HG02973 (cell line): Measurements from ENCODE around the gene NAP1L4.

Experiments
- ATAC-seq: cut with Tn5 transposase; IDR thresholded peaks from one replicate; pipeline ENCODE4 v1.9.1; 2021; ENCODE audit warnings: moderate library complexity; ENCODE audit not compliant: unreplicated experiment

NAP1L4 gene

DNA sequence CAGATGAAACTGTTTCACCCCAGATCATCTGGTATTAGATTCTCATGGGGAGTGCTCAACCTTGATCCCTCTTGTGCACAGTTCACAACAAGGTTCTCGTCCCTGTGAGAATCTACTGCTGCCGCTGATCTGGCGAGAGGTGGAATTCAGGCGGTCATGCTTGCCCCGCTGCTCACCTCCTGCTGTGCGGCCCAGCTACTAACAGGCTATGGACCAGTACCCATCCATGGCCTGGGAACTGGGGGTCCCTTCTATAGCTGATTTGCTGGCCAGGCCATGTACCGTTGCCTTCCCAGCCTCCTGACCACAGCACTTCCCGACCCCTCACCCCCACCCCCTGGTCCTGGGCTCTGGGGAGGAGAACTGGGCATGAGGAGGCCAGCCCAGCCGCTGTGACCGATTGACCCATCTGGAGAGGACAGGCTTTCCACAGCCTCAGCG, 65.5 kb downstream of the NAP1L4 start:
- ATAC-seq = no peak

DNA sequence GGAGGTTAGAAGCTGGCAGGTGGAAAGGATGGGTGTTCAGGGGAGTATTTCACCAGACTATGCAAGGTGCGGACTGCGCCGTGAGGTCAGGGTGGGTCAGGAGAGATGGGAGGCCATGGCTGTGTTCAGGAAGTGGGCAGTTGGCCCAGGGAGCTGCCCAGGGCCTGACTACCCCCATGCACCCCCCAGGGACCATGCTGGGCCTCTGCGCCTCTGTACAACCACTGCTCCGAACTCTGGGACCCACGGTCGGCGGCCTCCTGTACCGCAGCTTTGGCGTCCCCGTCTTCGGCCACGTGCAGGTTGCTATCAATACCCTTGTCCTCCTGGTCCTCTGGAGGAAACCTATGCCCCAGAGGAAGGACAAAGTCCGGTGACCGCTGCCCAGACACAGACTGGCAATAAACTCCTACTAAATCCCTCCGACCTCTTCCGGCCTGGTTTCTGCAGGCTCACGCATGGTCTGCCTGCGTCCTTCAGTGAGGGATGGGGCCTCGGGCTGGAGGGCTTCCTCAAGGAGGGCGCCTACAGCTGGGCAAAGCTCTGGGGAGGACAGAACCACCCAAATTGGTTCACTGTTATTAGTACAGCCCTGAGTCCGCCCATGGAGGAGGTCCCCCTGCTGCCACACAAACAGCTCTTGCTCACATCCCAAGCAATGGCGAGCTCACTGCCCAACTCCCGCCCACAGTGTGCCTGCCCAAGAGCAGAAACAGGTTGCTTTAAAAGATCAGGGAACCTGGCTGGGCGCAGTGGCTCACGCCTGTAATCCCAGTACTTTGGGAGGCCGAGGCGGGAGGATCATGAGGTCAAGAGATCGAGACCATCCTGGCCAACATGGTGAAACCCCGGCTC, 67.1 kb downstream of the NAP1L4 start:
- ATAC-seq = no peak

DNA sequence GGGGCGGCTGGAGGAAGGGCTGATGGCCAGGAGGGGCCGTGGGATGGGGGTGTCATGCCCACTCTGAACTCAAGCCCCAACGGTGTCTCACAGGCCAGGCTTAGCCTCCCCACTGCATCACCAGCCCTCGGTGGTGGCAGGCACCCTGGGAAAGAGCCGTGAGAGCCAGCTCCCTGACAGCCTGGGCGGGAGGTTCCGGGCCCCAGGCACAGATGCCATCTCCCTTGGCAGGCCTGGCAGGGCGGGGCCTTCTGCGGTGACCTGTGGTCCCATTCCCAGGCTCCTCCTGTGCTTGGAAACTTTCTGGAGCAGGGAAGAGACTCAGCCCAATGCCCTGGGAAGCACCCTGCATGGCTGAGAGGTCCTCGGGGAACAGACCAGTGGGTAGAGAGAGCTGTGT, 67.7 kb downstream of the NAP1L4 start:
- ATAC-seq = no peak

DNA sequence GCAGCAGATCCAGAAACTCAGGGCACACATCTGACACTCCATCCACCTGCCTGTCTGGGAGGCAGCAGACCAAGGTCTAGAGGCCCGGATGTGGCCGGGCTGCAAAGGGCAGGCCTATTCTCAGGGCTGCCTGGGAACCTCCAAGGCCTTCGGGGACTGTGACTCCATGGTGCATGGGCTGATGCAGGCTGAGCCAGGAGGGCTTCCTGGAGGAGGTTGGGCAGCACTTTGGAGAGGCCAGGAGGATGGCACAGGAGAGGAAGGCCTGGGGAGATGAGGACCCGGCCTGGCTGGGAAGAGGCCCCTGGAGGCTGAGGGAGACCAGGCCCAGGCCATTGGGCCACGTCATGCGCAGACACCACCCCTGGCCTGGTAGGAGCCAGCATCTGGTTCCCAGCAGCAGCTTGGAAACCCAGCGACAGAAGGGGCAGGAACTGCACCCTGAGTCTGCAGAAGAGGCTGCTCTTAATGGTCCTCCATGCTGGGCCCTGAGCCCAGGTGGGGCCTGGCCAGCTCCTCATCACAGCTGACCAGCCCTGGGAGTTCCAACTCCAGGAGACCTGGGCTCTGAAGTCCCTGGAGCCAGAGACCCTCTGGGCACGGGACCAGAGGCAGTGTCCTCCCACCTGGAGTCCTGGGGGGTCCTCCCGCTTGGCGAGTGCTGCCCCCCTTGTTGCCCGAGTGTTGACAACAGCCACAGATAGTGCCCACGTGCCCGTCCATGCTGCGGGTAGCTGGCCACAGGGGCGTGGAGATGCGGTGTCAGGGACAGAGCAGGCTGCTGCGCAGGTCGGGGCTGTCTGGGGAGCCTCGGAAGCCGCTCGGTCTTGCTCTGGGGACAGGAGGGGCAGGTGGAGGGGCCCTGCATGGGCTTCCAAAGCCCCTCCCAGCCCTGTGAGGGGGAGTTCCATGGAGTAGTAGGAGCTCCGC, 68.4 kb downstream of the NAP1L4 start:
- no peak for ATAC-seq

DNA sequence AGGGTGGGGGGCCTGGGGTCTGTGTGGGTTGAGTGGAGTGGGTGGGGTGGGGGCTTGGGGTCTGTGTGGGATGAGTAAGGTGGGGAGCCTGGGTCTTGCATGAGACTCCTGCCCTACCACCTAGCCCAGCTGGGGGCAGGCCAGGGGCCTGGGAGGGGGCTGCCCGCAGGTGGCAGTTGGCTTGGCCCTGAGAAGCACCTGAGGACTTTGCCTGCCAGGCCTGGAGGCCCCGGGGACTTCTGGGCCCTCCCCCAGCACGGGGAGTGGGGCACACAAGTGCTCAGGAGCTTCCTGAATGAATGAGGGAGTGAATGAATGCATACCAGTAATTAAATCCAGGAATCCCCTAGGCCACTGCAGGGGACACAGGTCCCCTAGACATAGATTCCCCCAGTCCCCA, 69.5 kb downstream of the NAP1L4 start:
- ATAC-seq = no peak

DNA sequence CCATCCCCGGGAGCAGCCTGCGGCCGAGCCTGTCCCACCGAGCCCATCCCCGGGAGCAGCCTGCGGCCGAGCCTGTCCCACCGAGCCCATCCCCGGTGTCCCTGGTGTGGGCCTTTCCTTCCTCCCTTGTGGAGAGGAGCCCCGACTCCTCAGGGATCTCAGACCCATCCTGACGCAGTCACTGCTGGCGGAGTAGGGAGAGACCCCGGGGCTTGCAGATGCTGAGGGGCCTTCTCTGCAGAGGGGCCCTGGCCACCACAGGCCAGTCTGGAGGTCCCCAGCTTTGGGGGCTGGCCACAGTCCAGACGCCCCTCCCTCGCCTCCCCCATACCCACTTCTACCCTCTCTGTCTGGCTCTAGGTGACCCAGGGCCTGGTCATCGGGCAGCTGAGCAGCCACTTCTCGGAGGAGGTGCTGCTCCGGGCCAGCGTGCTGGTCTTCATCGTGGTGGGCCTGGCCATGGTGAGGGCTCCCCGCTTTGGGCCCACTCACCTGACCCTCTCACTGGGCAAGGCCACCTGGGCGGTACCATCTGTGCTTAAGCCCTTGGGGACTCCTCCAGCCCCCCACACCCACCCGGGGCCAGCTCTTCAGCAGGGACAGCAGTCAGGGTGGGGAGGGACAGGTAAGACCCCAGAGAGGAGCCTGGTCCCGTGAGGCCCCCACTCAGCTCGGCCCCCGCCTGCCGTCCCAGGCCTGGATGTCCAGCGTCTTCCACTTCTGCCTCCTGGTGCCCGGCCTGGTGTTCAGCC, 70.2 kb downstream of the NAP1L4 start:
- no peak for ATAC-seq

DNA sequence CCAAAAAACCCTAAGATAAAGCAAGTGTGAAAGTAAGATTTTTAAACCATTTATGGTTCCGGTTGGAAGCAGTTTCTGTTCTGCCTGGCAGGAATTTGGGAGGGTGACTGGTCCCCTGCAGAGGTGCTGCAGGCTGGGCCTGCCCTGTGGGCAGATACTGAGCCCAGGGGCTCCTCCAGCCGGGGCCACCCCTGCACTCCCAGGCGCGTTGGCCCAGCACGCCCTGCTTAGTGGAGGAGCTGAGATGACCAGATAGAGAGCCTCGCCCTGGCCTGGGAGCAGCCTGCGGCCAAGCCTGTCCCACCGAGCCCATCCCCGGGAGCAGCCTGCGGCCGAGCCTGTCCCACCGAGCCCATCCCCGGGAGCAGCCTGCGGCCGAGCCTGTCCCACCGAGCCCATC, 70.9 kb downstream of the NAP1L4 start:
- ATAC-seq = no peak

DNA sequence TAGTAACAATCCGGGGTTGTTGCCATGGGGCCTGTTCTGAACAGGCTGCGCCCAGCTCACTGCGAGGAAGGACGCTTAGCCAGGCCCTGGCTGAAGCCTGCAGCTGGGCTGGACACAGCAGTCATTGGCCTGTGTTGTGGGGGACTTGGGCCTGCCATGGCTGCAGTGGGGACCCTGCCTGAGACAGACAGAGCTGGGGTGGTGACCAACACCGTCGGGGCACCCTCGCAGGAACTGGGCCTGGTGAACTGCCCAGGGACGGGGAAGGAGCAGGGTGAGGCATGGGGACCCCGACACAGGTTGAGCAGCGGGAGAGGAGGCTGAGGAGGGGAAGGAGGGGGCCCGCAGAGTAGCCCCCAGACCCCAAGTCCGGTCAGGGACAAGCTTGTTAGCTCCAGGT, 71.8 kb downstream of the NAP1L4 start:
- ATAC-seq = no peak

DNA sequence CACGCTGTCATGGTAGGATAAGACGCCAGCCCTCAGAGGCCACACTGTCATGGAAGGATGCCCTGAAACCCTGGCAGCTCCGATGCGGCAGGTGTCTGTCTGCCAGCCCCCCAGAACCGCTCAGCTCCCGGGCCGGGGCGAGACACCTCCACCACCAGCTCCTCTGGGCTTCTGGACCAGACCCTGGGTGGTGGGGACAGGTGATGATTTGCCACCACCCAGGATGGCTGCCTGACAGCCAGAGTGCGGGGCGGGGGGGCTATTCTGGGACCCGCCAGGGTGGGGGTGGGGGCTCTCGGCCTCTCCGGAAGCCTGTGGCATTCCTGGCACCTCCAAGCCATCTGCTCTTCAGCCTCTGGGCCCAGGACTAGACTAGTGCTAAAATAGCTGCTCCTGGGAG, 72.3 kb downstream of the NAP1L4 start:
- no peak for ATAC-seq

DNA sequence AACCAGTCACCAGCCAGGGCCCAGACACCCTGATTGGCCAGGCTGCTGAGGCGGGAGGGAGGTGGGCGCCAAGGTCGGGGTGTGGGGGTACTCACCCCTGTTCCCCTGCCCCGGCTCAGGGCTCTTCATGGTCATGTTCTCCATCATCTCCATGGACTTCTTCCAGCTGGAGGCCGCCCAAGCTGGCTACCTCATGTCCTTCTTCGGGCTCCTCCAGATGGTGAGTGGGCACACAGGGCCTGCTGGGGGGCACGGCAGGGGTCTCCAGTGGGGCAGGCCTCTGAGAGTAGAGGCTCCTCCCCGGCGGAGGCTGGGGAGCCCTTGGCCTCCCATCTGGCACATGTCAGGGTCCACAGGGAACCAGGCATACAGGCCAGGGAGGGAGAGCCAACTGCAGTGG, 72.9 kb downstream of the NAP1L4 start:
- ATAC-seq = no peak

DNA sequence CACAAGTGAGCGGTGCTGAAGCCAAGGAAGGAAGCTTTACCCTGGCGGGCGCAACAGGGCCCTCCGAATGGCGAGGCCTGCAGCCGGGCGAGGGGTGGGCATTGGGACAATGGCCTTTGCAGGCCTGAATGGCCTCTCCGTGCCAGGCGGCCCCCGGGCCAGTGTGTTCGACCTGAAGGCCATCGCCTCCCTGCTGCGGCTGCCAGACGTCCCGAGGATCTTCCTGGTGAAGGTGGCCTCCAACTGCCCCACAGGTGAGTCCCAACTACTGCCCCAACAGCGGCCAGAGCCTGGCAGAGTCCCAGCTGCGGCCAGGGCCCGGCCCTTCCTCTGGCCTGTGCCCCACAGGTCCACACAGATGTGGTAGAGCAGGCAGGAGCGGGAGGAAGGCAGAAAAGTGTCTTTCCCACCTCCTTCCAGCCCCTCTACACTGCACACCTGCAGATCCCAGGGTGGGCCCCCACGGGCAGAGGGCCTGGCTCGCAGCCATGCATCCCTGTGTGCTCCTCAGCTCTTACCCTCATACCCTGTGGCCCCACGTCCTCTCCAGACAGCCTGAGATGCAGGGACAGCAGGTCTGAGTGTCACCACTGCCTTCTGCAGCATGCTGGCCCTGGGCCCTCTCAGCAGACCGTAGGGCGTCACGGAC, 74.2 kb downstream of the NAP1L4 start:
- ATAC-seq = no peak

DNA sequence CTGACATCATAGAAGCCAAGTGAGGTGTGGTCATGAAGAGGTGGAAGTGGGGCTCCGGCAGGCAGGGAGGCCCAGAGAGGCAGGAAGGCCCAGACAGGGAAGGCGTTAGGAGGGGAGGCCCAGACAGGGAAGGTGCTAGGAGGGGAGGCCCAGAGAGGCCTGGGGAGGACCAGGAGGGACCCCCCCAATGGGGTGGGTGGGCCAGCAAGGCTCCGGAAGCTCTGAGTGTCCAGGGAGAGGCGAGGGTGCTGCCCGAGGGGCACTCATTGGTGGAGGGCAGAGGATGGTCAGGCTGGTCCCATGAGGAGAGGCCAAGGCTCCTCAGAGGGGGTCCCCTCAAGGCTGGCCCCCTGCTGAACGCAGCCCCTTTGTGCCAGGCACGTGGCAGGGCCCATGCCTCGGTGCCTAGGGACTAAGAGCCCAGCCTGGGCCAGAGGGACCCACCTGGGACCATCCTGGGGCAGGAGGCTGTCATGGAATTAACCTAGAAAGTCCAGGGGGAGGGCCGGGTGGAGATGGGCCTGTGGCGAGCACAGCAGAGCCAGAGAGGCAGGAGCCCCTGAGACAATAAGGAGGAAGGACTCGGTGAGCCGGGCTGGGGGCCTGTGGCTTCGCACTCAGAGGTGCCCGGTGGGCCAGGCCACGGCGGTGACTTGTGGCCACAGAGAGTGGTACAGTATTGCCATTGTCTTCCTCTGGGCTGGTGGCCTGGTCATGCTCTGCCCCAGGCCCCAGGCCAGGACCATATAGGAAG, 75.1 kb downstream of the NAP1L4 start:
- ATAC-seq = no peak

DNA sequence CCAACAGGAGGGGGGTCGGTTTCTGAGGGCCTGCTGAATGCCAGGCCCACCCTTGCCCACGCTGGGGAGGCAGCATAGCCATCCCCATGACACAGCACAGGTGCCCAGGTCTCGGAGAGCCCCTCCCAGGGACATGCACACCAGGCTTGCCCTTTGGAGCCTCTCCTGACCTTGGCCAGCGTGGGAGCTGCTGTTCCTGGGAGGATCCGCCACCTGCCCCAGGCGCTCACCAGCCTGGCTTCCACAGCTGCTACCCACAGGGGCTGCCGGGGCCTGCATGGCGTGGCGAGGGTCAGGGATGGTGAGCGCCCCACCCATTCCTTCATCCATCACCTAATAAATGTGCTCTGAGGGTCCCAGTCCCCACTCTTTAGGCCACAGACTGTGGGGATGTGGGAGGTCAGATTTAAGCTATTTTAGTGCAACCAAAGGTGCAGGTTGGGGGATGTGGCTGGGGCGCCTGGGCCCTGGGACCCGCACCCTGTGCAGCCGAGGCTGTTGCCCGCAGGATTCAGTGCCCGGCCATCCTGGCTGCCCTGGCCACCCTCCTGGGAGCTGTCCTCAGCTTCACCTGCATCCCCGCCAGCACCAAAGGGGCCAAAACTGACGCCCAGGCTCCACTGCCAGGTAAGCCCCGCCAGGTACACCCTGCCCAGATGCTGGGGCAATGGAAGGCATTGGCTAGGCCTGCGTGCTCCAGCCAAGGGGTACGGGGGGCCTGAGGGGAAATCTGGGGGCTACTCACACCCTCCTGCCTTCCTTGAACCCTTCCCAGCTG, 75.8 kb downstream of the NAP1L4 start:
- ATAC-seq = no peak

DNA sequence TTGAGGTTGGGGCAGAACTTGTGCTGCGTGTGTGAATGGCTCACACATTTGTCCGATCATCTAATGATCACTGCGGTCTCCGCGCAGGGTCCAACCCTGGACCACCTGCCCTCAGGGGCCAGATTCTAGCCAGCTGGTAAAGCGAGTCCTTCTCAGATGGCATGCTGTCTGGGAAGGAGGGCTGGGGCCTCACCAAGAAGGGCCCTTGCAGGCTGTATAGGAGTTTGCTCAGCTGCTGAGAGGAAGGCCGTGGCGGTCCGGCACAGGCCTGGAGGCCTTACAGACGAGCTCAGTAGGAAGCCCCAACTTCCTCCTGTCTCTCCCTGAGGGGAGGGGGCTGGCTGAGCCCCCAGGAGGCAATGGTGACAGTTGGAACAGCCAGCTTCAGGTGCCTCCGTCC, 76.7 kb downstream of the NAP1L4 start:
- no peak for ATAC-seq

DNA sequence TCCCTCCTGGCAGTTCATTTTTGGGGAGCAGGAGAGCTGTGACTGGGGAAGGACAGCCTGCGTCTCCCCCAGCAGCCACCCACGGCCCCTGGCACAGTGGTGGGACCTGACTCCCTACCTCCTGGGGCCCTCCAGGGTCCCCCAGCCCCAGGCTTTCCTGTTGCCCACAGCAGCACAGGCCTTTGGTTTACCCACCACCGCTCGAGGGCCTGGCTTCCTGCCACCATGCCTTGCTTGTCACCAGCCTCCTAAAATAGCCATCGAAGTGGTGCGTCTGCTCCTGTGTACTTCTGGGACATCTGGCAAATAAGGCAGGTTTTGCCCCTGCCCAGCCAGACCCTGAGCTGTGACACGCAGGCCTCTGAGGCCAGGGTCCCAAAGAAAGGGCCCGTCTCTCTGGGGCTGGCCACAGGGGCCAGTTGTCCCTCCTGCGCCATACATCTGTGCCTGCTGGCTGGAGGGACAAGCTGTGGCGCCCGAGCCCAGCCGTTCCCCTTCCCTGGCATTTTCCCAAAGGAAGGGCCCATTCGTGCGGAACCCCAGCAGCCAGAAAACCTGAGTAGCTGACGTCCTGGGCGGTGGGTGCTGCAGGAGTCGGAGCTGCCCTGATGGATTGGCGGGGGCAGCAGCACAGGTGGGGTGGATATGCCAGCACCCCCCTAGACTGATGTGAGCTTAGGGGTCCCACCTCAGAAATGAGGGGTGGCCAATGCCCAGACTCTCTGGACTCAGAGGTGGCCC, 77.5 kb downstream of the NAP1L4 start:
- ATAC-seq = no peak

DNA sequence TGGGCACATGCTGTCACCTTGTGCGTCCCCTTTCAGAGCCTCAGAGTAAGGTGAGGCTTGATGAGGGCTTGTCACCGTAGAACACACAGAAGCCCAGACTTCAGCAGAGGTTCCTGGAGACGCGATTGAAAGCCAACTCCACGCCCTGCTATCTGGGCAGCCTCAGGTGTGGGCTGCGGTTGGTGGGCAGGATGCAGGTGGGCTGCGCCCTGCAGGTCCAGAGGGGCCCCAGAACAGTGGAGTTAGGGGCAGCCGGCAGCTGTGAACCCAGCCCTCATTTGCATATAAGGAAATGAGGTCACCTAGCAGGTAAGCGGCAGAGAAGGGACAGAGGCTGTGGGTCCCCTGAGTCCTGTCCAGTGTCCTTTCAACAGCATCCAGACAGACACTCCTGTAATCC, 78.4 kb downstream of the NAP1L4 start:
- no peak for ATAC-seq

DNA sequence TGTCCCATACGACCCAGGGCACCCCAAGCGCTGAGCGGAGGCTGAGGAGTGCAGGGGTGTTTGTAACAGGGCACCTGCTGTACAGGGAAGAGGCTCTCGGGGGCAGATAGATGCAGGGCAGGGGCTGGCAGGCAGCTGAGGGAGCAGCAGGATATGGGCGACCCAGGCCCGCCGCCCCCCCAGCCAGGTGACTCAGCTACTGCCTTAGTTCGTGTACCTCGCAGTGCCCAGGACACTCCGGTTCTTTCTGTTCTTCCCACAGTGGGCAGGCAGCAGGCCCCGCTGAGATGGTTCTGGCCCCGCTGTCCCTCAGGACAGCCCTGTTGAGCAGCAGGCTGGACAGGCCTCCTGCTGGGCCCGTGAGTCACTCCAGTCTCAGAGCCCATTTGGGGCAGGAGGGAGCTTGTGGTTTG, 79.1 kb downstream of the NAP1L4 start:
- ATAC-seq = no peak

DNA sequence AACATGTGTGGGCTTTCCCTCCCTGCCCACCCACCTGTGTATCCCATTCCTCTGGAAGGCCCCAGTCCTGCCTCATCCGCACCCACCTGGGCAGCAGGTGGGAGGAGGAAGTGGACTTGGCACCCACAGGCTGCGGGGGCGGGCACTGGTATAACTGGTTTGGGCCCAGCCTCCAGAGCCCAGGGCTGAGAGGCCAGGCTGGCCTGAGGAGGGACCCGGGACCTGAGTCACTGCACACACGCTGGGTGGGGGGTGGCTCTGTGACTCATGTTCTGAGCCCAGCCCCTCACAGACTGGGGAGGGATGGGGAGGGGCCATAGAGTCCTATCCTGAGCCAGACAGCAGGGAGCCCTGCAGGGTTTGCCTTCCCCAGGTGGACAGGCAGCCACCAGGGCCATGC, 79.6 kb downstream of the NAP1L4 start:
- no peak for ATAC-seq
